Upper lobe of left lung (tissue), 6 donors: ENCODE data around the gene CXCL3. TPM values are rescaled to one million over a fixed set of nuclear protein-coding genes. Genes with fewer than 3 reads are reported as not detected.
A peak's percentile ranks its signal among the peaks of the same experiment; 100 is the strongest.

Experiments used
- ATAC-seq, 2 donors: fragments of 200-7000 bp; cut with Tn5 transposase; one replicate each; pipeline ENCODE4 v1.9.1; 2022; ENCODE audit warnings: mild to moderate bottlenecking in 2 of 2, moderate library complexity in 2 of 2; ENCODE audit not compliant: low FRiP score in 2 of 2
- DNase-seq, 2 donors: peaks; one replicate each; pipeline ENCODE4 v3.0.0-alpha.2; 2019 to 2020
- H3K27ac ChIP-seq, 4 donors: fragments of 200-600 bp; sonication (generic); one replicate each; pipeline ENCODE4 v1.5.1; 2016 to 2019
- H3K27me3 ChIP-seq, 4 donors: fragments of 200-600 bp; sonication (generic); one replicate each; pipeline ENCODE4 v1.5.1; 2017 to 2019
- H3K36me3 ChIP-seq, 4 donors: fragments of 200-600 bp; sonication (generic); one replicate each; pipeline ENCODE4 v1.5.1; 2016 to 2019
- H3K4me1 ChIP-seq, 4 donors: fragments of 200-600 bp; sonication (generic); one replicate each; pipeline ENCODE4 v1.5.1; 2018 to 2019
- H3K4me3 ChIP-seq, 4 donors: fragments of 200-600 bp; sonication (generic); one replicate each; pipeline ENCODE4 v1.5.1; 2017 to 2019; ENCODE audit warnings: mild to moderate bottlenecking in 2 of 4, moderate library complexity in 1 of 4
- H3K9me3 ChIP-seq, 4 donors: fragments of 200-600 bp; sonication (generic); one replicate each; pipeline ENCODE4 v1.5.1; 2018 to 2019
- EP300 ChIP-seq, 4 donors: sonication (generic); formaldehyde crosslinking; IDR thresholded peaks; one replicate each; pipeline ENCODE4 v1.5.1; 2017; ENCODE audit warnings: antibody characterized with exemption in 4 of 4, control low read depth in 2 of 4
- POLR2A ChIP-seq, 4 donors: fragments of 450-650 bp; IDR thresholded peaks; one replicate each; pipeline ENCODE4 v1.5.1; 2016 to 2017; ENCODE audit warnings: antibody characterized with exemption in 4 of 4, mild to moderate bottlenecking in 2 of 4
- POLR2AphosphoS5 ChIP-seq, 2 donors: sonication (generic); formaldehyde crosslinking; IDR thresholded peaks; one replicate each; pipeline ENCODE4 v1.5.1; 2017; ENCODE audit warnings: antibody characterized with exemption in 2 of 2
- WGBS, 2 donors: methylation state at CpG; one replicate each; pipeline ENCODE4 v1.1.5; 2017 to 2018; 5-methylcytosine and 5-hydroxymethylcytosine counted together
- total RNA-seq, 6 donors: library from RNA; depleted of rRNA in 4 of 6; stranded (reverse); fragments of >200 nt in 4 of 6; gene quantifications; one replicate each; pipeline versions ENCODE4 v1.1.0 to v1.2.1, GENCODE V29; 2016 to 2021
- TF ChIP-seq, protein P1 (sequence below), 6 experiments: fragments of 450-650 bp in 4 of 6; fragments of 200-600 bp in 2 of 6; sonication (generic) in 2 of 6; IDR thresholded peaks; one replicate each; pipeline ENCODE4 v1.5.1; 2016 to 2019; ENCODE audit warnings: antibody characterized with exemption in 6 of 6
- donor health status: DM: no; HTN: no; CAD: no; lungs with moderate emphysema.
- donor health status: DM: no; HTN: yes; CAD: no; lungs with severe emphysema.

CXCL3 gene
- total RNA-seq = 10 to 100 TPM; 10.0 to 22.4 (median 16.4) TPM

DNA sequence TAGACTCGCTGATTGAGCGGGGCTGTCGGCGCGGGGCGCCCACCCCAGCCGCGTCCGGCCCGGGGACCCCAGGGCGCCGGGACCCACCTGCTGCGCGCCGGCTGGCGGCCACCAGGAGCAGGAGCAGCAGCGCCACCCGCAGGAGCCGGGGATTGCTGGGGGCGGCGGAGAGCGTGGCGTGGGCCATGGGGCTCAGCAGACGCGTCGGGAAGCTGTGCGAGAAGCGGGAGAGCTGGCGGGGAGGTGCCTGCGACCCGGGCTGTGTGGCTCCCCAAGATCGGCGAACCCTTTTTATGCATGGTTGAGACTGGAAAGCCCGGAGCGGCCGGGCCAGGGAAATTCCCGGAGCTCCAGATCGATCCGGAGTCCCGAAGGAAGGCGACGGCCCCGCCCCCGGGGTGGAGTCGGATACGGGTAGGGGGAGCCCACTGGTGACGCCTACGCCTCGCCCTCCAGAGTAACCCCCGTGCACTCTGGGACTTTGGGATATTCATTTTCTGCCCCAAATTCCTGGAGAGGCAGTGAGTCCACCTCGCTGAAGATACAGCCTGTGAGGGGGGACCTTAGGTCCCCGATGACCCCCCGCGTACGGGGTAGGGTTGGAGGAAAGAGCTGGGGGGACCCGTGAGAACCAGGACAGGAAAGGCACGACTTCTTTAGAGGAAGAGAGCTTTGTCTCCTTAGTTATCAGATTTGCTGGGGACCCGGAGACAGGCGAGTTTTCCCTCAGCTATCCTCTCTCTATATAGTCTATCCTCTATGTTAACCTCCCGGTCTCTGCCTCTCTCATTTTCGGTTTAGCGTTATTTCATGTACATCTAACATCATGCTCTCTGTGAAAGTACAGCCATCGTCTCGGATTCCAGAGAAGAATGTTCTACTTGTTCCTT is at the start of gene CXCL3:
TSS of gene CXCL3 (minus strand) at position 265 of the 890 bp plus-strand sequence. CDS start at position 187, 78 bp downstream.
- TF ChIP-seq POLR2AphosphoS5 (IDR thresholded peaks at IDR 0.05) (peak in 1 of 2 donors; percentile 54), EP300 (IDR thresholded peaks at IDR 0.05) (no peak), POLR2A (IDR thresholded peaks at IDR 0.05) (peak in 2 of 4 donors; percentile 8 to 75)
- TF ChIP-seq, protein P1, sequence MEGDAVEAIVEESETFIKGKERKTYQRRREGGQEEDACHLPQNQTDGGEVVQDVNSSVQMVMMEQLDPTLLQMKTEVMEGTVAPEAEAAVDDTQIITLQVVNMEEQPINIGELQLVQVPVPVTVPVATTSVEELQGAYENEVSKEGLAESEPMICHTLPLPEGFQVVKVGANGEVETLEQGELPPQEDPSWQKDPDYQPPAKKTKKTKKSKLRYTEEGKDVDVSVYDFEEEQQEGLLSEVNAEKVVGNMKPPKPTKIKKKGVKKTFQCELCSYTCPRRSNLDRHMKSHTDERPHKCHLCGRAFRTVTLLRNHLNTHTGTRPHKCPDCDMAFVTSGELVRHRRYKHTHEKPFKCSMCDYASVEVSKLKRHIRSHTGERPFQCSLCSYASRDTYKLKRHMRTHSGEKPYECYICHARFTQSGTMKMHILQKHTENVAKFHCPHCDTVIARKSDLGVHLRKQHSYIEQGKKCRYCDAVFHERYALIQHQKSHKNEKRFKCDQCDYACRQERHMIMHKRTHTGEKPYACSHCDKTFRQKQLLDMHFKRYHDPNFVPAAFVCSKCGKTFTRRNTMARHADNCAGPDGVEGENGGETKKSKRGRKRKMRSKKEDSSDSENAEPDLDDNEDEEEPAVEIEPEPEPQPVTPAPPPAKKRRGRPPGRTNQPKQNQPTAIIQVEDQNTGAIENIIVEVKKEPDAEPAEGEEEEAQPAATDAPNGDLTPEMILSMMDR (IDR thresholded peaks at IDR 0.05) = peak; percentile 44 to 86 (median 70)
- whole genome bisulfite sequencing, 2 donors = 1% methylated on average over 16 to 42 of the region's 64 CpGs
- Histone ChIP-seq H3K27me3 (no peaks in the 10 kb centered on the region), H3K27ac (peak within 1 kb of the TSS; percentile 69 to 87 (median 84)), H3K4me1 (peaks cover 2 to 14% (median 8%) of the 10 kb centered on the region in 4 donors), H3K9me3 (no peaks in the 10 kb centered on the region), H3K4me3 (peak within 1 kb of the TSS; percentile 52 to 79 (median 70)), H3K36me3 (no peaks in the 10 kb centered on the region)
- DNase-seq = peak; percentile 90 to 96
- ATAC-seq = peak; percentile 91 to 95

DNA sequence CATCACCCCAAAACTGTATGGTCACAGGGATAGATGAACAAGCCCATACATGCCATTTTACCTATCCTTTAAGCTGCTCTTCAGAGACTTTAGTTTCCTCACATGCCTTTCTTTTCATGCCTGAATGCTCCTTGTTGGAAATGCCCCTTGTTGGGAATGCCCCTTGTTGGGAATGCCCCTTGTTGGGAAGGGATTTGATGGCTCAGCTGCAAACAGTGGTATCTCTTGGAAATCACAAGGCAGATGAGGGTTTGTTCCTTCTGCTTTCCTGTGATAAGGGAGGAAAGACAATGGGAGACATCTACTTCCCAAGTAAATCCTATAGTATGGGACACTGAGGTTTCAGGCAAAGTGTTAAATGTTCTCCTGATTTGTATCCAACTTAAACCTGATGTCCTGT is 49.0 kb upstream of the CXCL3 start:
- no peak overlapping the region for H3K4me3 ChIP-seq
- no peak for DNase-seq
- TF ChIP-seq POLR2AphosphoS5 (IDR thresholded peaks at IDR 0.05) (no peak), POLR2A (IDR thresholded peaks at IDR 0.05) (no peak), EP300 (IDR thresholded peaks at IDR 0.05) (no peak)
- TF ChIP-seq, protein P1 (IDR thresholded peaks at IDR 0.05) = no peak

DNA sequence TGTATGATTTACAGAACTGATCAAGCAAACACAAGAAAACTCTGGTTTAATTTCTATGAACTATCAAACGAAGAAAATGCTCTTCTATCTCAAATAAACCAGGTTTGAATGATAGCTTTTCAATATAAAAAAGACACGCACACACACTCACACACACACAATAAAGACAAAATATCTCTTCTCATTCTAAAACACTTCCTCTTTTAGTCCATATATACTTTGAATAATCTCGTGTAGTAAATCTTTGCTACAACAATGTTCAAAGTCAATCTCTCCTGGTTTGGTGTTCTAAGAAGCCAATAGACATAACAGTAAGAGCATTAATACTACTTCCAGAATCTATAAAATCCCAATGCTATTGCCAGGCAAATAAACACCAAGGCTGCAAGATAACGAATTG is 47.2 kb upstream of the CXCL3 start:
- no peak for DNase-seq
- no peak overlapping the region for H3K27ac ChIP-seq

More for the DNA sequence above, 49.0 kb upstream of the CXCL3 start:
- no peaks in the 10 kb centered on the region for H3K9me3 ChIP-seq
- no peak for ATAC-seq
- H3K27me3 ChIP-seq = no peaks in the 10 kb centered on the region
- no peaks in the 10 kb centered on the region for H3K4me1 ChIP-seq
- H3K36me3 ChIP-seq = no peaks in the 10 kb centered on the region
- H3K27ac ChIP-seq = no peak overlapping the region

DNA sequence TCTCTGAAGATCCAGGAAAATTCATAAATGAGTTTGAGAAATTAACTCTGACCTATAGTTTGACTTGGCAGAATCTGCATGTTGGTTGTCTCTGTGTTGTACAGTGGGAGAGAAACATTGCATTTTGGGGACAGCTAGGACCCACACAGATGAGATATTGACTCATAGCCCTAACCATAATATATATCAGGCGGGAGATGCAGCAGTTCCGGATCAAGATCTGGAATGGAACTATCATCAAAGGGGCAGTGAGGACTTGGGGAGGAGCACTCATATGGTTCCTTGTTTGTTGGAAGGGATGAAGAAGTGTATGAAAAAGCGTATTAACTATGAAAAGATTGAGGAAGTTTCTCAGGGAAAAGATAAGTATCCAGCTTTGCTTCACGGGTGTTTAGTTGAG is 46.5 kb upstream of the CXCL3 start:
- Histone ChIP-seq H3K27ac (no peak overlapping the region), H3K36me3 (no peaks in the 10 kb centered on the region), H3K4me3 (no peak overlapping the region), H3K27me3 (no peaks in the 10 kb centered on the region), H3K9me3 (no peaks in the 10 kb centered on the region), H3K4me1 (no peaks in the 10 kb centered on the region)
- DNase-seq = no peak
- peak in 1 of 2 donors; percentile 63 for ATAC-seq
- 78 to 81% methylated on average over 4 of the region's 4 CpGs for WGBS, 2 donors
- TF ChIP-seq POLR2AphosphoS5 (IDR thresholded peaks at IDR 0.05) = no peak
- TF ChIP-seq, protein P1 (IDR thresholded peaks at IDR 0.05) = no peak

More for the DNA sequence above, 47.2 kb upstream of the CXCL3 start:
- Histone ChIP-seq H3K4me3 (no peak overlapping the region), H3K27me3 (no peaks in the 10 kb centered on the region), H3K36me3 (no peaks in the 10 kb centered on the region), H3K9me3 (no peaks in the 10 kb centered on the region), H3K4me1 (no peaks in the 10 kb centered on the region)
- 69 to 74% methylated on average over 4 of the region's 4 CpGs for WGBS, 2 donors
- ATAC-seq = no peak
- TF ChIP-seq, protein P1 (IDR thresholded peaks at IDR 0.05) = no peak
- TF ChIP-seq EP300 (IDR thresholded peaks at IDR 0.05) = no peak
- TF ChIP-seq POLR2A (IDR thresholded peaks at IDR 0.05) = no peak
- no peak for TF ChIP-seq POLR2AphosphoS5 (IDR thresholded peaks at IDR 0.05)
